Left hindlimb (tissue), 1 donor: ENCODE data around the gene FLCN.

Source experiments
- DNase-seq: peaks from one replicate; pipeline ENCODE4 v3.0.0-alpha.2; 2018

The FLCN gene

DNA sequence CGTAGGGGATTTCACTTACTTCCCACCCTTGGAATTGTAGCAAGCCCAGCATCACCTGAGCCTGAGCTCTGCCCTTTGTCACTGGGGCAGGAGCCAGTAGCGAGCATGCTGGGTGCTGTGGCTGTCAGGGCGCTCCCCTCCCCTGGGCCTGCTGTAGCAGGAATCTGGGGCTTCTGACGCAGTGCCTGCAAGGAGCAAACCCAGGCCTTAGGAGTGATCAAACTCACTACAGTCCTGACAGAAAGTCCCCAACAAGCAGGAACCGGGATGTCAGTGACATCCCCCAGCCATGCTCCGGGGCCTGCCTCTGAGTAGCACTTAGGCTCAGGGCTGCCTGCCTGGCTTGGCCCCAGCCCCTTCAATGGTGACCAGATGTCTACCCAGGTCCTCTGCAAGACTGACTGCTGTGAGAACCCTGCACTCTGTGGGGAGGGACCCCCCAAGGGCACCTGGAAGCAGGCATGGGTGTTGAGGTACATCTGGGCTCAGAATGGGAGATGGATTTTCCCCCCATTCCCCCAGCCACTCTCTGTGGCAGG lies 54.3 kb downstream of the FLCN start:
- DNase-seq = peak; percentile 17

DNA sequence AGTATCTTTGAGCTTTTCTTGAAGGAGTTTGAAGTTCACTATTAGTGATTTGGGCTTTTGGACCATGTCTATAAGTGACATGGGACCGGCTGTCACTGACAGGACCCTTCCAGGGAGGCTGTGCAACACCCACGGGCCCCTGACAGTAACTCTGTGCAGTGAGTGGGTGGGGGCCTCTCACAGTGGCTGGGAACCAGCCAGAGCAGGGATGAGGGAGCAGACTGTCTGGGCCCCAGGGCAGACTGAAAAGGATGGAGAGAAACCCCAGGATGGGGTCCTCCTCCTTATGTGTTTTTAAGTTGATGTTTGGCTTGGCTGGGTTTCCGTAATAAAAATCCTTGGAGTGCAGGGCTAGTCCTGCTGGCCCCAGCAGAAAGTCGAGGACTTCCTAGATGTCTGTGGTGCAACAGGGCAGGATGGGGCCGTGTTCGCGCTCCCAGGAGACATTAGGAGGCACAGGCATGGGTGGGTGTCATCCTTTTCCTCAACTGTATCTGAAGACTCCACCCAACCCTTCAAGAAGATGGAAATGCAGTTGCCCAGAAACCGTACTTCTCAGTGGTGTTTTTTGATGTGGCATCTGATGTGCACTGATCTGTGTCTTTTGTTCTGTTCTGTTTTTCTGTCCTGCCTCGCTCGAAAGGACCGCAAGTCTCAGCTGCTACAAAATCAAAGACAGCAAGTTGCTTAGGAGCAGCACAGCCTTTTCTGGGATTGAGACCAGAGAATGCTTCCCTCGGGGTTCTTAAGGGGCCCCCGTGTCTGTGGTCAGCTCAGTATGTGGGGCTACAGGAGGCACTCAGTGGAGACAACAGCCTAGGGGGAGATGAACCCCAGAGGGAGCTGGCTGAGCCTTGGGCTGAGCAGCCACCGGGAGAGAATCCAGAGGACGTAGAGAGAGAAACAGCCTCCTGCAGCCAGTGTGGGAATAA lies 55.0 kb downstream of the FLCN start:
- DNase-seq = peak; percentile 30

DNA sequence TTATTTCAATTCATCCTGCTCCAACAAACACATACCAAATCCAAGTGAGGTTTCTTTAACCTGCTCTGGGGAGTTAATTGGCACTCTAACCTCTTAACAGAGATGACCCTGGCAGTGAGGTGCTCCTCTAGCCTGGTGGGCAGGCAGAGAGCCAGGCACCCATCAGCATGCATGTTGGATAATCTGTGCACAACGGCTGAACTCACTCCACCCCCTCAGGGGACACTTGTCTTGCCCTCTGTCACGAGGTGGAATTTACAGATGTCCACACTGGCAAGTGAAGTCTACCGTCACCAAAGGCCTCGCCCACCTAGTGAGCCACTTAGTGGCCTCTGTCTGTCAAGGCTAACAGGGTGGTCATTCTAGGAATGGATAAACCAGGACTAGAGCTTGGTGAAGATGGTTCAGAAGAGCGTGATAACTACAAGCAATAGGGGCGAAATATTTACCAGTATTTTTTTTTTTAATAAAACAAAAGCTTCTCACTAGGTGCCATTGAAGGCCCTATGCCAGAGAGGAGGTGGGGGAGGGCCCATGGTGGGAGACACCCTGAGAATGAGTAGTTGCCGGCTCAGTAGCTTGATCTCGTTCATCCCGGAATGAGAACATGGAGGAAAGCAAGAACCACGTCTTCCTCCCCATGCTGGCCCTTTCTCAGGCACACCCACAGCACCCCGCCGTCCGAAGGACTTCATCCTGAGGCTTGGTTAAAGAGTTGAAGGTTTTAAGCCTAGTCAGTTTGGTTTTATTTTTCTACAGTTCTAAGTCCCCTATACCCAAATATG lies 56.0 kb downstream of the FLCN start:
- DNase-seq = peak; percentile 20

DNA sequence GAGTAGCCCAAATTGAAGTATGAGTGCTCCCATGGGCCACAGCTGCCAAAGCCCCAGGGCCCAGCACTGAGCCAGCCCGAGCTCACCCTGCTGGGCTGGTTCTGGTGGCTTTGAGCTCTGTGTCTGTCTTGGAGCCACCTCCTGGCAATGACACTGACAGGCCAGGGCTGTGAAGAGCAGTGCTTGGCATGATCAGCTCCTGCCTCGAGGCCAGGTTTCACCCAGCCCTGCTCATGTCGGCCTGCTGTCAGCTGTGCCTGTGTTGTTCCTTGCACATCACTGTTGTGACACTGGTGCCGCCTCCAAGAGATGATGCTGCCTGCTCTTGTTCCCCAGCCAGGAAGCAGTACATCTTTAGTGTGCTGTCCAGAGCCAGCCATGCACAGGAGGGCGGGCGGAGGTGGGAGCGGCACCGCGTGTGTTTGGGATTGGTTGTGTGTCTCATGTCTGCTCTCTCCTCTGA lies 56.8 kb downstream of the FLCN start:
- peak; percentile 22 for DNase-seq

DNA sequence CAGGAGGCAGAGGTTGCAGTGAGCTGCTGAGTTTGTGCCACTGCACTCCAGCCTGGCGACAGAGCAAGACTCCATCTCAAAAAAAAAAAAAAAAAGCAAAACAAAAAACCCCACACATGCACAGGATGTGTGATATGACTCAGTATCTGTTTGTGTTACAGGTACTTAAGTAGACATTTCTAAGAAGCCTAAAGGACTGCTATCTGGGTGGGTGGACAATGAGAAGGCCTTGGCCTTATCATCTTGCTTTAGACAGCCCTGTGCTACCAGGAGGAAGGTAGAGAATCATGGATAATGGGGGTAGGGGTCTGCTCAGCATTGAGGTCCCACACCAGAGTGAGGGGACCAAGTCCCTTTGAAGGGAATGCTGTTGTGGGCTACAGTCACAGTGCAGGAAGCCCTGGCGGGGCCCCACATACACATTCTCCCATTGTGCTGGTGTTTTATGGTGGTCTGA lies 57.6 kb downstream of the FLCN start:
- no peak for DNase-seq

DNA sequence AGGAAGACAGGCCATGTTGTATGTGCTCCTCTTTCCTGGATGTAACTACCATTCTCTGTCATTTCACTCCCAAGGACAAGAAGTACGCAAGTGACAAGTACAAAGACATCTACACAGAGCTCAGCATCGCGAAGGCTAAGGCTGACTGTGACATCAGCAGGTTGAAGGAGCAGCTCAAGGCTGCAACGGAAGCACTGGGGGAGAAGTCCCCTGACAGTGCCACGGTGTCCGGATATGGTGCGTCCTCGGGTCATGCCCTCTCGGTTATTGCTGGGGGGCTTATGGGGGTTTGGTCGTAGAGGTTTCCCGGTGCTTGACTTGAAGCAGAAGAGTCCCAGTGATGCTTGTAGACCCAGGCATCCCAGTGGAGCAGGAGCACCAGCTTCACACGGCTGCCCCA lies 59.8 kb downstream of the FLCN start:
- peak; percentile 8 for DNase-seq

DNA sequence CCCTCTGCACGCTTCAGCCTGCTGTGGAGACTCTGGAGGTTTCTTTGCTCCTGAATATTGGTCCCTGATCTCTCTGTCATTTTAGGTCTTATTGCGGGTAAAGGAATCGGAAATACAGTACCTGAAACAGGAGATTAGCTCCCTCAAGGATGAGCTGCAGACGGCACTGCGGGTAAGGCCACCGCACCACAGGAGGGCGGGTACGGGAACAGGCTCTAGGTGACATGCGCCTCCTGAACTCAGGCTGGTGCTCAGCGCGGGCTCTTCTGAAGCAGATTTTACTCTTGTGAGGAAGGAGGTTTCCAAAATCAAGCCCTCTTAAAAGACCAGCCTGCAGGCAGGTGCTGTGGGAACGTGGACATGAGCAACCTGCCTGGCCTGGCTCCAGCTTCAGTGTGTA lies 60.6 kb downstream of the FLCN start:
- DNase-seq = peak; percentile 7

DNA sequence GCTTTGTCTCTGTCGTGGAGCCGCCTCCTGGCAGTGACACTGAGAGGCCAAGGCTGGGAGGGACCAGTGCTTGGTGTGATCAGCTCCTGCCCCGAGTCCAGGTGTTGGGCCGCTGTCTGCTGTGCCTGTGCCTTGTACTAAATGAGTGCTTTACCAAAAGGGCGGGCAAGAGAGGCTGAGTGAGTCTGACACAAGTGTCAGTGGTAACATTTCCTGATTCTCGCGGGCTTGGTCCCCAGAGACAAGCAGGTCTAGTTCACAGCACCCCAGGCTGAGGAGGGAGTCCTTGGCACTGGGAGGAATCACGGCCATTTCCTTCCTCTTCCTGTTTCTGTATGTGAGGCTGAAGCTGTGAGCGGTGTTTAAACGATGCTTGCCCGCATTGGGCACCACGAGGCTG lies 61.1 kb downstream of the FLCN start:
- DNase-seq = peak; percentile 8

DNA sequence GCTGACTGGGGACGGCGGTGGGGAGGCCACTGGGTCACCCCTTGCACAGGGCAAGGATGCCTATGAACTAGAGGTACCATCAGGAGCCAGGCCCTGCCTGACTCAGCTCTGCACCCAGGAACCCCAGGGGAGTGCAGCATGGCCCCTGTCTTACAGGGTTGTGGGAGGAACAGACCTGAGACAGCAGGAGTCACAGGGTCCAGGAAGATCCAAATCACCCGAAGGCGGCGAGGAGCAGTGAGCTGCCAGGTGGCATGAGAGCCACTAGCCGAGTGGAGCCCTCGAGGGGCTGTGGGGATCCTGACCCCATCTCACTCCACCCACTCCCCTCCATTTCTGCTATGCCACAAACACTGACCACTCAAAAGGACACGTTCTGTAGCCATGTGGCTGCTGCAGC lies 61.6 kb downstream of the FLCN start:
- DNase-seq = peak; percentile 5

DNA sequence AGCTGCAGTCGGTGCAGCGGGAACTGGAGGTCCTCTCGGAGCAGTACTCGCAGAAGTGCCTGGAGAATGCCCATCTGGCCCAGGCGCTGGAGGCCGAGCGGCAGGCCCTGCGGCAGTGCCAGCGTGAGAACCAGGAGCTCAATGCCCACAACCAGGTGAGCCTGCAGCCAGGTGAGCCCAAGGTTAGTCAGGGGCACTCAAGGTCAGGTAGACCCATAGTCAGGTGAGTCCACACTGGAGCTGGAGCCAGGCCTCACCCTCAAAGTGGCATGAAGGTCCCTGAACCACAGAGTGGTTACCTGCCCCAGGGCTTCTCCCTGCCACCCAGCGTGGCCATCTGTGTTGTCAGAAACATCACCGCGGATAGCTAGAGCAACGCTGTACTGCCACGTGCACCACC lies 63.0 kb downstream of the FLCN start:
- DNase-seq = peak; percentile 22

DNA sequence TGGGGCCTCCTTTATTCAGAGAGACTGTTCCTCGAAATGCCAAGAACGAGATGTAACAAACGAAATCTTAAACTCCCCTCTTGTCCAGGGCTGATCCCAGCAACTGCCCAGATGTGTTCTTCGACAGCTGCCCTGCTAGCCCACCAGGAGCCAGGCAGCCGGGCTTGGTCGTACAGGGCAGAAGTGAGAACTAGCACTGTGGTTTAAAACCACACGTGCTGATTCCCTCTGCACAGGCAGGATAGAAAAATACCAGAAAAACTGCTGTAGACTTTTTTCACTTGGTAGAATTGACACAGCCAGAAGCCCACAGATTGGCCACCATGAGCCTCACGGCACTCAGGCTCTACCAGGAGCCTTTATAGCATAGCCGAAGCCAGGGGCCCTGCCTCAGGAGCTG lies 64.0 kb downstream of the FLCN start:
- DNase-seq = peak; percentile 15

DNA sequence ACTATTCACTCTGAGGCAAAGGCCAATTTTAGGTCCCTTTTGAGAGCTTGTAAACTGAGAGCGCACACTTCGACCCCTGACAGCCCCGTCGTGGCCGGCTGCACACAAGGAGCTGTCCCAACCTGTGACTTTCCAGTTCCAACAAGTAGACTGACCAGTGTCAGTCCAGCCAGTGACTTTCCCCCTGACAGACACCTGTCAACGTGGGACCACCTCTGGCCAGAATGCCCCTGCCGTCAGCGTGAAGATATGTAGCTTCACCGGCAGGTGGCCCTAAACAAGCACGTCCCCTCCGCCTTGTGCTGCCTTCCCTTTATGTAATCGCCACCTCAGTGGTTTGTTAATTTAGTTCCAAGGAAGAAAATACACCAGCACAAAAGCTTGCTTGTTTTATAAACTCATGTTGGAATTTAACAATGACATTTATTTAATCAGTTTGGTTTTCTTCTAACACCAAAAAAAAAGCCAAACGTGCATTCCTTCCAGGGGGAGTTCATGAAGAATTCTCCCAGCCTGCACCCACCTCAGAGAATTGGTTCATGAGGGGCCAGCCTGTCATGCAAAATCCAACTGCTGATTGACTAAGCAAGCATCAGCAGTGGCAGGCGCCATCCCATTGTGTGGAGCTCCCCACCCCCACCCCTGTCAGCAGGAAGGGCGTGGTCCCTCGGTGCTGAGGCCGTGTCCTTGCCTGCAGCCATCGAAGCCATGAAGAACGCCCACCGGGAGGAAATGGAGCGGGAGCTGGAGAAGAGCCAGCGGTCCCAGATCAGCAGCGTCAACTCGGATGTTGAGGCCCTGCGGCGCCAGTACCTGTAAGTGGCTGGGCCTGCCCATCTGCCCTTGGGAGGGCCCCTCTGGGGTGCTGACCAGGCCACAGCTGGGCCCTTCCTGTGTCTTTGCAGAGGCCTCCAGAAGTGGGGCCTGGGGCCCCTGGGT lies 64.7 kb downstream of the FLCN start:
- DNase-seq = peak; percentile 47

DNA sequence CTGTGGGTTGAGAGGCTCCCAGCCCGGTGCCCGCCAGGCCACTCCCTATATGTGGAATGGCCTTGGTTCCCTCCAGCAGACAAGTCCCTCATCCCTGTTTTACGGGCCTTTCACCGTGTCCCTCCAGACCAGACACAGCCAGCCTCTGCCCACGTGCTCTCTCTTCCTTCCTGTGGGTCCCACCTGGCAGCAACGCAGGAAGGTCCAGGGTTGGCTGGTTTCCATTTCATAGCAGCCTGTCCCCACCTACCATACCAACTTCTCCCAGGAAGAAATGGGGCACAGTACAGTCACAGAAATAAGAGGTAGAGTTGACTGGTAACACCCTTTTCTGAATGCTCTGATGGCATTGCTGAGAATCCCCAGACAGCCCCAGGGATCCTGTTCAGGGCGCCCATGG lies 65.8 kb downstream of the FLCN start:
- DNase-seq = no peak

DNA sequence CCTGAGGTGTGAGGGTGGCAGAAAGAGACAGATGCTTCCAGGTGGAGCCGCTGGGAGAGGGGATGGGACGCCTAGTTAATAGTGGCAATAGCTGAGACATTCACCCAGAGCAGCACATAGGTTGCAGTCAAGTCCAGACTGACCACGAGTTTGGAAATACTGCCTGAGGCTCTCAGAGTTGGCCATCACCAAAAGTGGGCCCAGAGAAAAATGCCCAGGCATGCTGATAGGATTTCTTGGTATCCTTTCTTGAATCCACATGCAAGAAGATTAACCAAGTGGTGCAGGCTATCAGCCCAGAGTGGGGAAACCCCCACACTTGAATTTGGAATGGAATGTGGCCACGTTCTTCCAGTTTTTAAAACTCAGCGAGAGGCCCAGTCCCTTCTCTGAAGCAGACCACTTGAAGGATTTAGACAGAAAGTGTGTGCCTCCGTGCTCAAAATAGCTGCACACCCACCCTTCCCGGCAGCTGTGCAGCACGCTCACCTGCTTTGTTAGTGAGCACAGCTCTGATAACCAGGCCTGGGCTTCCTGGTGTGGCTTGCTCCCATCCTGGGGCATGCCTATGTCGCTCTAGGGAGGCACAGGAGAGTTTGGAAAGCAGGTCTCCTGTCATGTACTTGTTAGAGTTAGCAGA lies 66.5 kb downstream of the FLCN start:
- DNase-seq = peak; percentile 13

DNA sequence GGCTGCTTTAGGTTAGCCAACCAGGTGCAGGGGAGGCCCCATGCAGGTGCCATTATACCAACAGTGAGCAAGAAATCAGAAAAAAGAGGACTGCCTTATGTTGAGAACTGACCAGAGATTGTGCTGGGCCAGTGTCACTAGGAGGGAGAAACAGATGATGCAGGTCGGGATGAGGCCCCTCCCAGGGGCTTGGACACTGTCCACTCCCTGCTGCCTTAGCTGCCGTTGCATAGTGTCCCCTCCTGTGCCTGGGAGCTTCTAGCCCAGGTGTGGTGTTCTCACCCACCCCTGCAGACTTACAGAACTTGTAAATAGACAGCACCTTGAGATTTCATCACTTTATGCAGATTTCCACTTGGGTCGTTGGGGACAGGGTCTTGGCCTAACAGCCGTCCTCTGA lies 67.6 kb downstream of the FLCN start:
- no peak for DNase-seq

DNA sequence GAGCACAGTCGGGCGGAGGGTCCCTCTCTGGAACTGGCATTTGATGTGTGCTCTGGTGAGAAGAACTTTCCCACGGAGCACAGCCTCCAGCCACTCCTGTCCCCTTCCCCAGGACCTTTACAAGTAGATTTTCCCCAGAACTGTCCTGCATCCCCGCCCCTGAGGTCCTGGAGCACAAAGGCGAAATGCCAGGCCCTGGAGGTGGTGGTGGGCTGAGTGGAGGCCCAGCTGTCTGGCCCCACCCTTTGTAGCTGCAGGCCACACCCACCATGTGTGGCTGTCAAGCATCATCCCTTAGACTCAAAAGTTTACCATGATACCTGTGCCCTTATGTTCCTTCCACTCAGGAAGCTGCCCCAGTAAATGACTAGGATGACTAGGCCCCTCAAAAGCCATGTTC lies 68.6 kb downstream of the FLCN start:
- no peak for DNase-seq

DNA sequence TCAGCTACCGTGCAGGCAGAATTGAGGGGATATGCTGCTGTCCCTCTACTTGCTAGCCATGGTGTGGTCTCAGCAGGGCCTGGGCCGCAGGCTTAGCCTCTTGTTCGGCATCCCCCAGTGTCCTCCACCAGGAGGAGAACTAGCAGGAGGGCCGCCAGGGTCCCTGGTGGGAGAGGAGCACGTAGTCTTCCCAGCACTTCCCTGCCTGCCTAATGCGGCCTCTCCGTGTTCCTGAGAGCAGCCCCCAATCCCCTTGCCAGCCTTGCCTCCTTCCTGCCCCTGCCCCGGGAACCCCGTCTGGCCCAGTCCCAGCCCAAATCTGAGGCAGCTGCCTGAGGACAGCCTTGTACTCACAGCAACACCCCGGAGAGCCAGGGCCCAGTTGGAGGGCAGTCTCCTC lies 69.0 kb downstream of the FLCN start:
- no peak for DNase-seq

DNA sequence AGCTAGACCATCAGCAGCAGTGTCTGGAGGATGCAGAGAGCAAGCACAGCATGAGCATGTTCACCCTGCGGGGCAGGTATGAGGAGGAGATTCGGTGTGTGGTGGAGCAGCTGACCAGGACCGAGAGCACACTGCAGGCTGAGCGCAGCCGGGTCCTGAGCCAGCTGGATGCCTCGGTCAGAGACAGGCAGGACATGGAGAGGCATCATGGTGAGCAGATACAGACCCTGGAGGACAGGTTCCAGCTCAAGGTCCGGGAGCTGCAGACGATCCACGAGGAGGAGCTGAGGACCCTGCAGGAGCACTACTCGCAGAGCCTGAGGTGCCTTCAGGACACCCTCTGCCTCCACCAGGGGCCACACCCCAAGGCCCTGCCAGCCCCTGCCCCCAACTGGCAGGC lies 69.6 kb downstream of the FLCN start:
- no peak for DNase-seq

DNA sequence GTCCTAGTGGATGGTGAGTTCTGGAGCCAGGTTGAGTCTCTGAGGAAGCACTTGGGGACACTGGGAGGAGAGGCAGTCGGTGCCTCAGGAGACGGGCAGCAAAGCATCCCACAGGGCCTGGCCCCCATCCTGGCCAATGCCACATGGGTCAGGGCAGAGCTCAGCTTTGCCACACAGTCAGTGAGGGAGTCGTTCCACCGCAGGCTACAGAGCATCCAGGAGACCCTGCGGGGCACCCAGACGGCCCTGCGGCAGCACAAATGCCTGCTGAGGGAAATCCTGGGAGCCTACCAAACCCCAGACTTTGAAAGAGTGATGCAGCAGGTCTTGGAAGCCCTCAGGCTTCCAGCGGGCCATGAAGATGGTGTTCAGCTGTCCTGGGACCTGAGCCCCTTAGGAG lies 70.5 kb downstream of the FLCN start:
- no peak for DNase-seq

DNA sequence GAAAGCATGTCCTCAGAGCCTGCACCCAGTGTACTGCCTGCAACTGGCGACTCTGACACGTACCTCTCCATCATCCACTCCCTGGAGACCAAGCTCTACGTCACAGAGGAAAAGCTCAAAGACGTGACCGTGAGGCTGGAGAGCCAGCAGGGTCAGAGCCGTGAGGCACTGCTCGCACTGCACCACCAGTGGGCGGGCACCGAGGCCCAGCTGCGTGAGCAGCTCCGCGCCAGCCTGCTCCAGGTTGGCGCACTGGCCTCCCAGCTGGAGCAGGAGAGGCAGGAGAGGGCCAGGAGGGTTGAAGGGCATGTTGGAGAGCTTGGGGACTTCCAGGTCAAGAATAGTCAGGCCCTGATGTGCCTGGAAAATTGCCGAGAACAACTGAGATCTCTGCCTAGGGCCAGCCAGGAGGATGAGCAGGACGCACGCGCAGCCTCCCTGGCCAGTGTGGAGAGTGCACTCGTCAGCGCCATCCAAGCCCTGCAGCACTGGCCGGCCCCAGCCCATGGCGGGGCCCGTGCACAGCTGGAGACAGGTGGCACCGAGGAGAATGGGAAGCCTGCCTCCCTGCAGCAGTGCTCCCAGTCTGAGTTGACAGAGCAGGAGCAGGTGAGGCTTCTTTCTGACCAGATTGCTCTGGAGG lies 71.2 kb downstream of the FLCN start:
- no peak for DNase-seq

DNA sequence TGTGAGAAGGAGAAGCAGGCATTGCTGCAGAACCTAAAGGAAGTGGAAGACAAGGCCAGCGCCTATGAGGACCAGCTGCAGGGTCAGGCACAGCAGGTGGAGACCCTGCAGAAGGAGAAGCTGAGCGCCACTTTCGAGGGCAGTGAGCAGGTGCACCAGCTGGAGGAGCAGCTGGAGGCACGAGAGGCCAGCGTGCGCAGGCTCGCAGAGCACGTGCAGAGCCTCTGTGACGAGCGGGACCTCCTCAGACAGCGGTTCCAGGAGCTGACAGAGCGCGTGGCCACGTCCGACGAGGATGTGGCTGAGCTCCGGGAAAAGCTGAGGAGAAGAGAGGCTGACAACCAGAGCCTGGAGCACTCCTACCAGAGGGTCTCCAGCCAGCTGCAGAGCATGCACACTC lies 72.3 kb downstream of the FLCN start:
- no peak for DNase-seq
